ENCODE data around the gene GRK7.
"Not testable (repeated sequence)": the region's sequence is repeated elsewhere in the genome, so short reads cannot be mapped to it uniquely, and the experiment has no call there.

The GRK7 gene

DNA sequence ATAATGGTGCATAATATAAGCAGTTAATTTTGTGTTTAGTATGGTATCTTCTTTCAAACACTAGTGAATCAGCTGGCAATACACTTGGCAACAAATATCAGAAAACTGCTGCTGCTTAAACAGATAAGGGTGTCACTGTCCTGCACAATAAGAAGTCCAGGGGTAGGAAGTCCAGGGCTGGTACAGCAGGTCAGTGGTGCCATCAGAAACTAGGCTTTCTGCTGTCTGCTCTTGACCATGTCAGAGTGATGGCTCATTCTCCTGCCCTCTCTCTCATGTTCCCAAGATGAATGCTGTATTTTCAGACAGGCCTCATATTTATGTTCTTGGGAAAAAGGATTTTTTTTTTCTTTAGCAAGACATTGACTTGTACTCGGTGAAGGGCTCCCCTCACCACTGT, 9.2 kb upstream of the GRK7 start:
- FAIRE-seq (no peak), DNase-seq (ENCODE audit: low spot score) (no peak)

DNA sequence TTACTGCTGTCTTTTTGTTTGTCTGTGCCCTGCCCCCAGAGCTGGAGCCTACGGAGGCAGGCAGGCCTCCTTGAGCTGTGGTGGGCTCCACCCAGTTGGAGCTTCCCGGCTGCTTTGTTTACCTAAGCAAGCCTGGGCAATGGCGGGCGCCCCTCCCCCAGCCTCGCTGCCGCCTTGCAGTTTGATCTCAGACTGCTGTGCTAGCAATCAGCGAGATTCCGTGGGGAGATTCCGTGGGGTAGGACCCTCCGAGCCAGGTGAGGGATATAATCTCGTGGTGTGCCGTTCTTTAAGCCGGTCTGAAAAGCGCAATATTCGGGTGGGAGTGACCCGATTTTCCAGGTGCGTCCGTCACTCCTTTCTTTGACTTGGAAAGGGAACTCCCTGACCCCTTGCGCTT, 656 bp upstream of the GRK7 start:
- FAIRE-seq; DNase-seq (ENCODE audit: low spot score): not testable (repeated sequence)

DNA sequence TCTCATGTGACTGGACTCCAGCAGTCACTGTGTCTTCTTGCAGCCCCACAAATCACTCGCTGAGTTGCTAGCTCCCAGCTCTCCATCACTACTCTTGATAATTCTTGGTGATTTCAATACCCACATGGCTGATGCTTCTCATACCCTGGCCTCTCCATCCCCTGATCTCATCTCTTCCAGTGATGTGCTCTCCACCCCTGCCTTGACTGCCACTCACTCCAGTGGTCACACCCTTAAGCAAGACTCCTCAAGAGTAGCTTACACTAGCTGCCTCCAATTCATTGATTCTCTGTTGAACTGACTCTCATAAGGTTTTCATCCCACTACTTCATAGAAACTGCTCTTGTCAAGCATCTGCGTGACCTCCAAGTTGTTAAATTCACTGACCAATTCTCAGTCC, 837 bp downstream of the GRK7 start:
- DNase-seq (ENCODE audit: low spot score) = no peak
- no peak for FAIRE-seq

DNA sequence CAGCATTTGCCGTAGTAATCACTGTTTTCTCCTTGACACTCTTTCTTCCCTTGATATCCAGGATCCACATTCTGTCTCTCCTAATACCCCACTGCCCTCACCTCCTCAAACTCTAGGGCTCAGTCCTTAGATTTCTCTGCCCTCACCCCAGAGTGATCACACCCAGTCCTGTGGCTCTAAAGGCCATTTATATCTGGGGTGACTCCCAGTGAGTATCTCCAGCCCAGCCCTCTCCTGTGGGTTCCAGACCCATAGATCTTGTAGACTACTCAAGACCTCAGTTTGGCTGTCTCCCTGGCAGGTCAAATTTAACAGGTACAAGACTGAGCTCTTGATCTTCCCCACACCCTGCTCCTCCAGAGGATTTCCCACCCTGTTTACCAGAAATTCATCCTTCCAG, 1.3 kb downstream of the GRK7 start:
- FAIRE-seq (no peak), DNase-seq (ENCODE audit: low spot score) (no peak)

DNA sequence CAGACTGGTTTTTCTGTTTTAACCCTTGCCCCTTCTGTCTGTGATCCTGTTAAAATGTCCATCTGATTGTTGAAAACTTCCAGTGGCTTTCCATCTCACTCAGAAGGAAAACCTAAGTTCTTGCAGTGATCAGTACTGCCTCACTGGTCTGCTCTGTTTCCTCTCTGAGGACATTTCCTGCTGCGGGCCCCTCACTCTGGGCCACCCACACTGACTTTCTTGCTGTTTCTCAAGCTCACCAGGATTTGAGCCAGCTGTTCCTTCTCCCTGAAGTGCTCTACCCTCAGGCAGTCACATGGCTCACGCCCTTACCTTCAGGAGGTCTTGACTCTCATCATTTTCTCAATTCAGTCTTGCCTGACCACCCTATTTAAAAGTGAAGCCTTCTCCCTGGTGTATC, 1.8 kb downstream of the GRK7 start:
- no peak for FAIRE-seq
- no peak for DNase-seq (ENCODE audit: low spot score)

DNA sequence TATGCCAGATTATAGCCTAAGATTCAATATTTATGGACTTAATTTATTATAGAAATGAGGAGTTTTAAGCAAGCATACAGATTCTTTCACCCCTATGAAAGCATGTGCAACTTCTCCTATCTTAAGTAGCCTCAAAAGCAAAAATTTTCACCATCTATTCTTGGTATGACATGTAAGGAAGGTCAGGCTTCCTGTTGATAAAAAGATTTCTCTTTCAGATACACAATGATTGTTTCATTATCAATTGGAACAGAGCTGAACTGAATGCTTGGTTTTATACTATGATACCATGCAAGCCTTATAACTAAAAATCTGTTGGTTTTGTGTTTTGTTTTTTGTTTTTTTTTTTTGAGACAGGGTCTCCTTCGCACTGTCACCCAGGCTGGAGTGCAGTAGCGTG, 3.9 kb downstream of the GRK7 start:
- DNase-seq (ENCODE audit: low spot score) = no peak
- no peak for FAIRE-seq

DNA sequence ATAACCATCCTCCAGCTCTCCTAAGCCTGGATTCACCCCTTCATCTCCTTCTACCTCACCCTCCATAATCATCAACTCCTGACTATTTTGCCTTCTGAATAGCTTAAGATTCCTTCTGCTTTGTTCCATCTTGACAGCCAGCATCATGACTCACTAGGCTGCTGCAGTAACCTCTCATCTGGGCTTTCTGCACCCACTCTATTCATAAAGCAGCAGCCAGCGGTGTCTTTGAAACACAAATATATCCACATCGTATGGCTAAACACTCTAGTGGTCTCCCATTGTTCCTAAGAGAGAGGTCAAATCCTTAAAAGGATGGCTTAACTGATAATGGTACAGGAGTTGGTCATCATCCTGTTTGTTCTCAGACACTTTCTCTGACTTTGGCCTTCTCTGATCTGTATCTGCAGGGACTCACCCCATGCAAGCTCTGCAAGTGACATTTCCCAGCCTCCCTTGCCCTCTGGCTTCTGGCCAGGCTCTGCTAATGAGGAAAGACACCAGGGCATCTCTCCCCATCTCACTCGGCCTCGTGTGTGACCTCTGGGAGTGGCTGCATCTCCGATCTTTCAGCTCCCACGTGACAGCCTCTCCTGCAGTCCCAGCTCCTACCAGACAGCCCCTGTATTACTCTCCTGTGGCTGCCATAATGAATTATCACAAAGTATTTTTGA, 6.2 kb downstream of the GRK7 start:
- no peak for FAIRE-seq
- no peak for DNase-seq (ENCODE audit: low spot score)

DNA sequence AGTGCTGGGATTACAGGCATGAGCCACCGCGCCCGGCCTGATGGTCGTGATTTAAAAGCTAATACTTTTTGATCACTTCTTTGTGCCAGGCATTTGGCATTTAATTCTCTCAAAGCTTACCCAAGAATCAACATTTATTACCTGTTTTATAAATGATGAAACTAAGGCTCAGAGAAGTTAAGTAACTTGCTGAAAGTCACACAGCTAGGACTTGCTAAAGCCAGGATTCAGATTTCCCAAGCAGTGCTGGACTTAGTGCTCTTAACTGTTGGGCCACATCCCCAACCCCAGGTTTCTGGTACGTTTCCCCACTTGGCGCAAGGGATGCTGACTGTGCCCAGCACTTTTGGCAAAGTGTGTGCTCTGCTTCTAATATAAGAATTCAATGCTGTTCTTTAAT, 10.5 kb downstream of the GRK7 start:
- no peak for FAIRE-seq

DNA sequence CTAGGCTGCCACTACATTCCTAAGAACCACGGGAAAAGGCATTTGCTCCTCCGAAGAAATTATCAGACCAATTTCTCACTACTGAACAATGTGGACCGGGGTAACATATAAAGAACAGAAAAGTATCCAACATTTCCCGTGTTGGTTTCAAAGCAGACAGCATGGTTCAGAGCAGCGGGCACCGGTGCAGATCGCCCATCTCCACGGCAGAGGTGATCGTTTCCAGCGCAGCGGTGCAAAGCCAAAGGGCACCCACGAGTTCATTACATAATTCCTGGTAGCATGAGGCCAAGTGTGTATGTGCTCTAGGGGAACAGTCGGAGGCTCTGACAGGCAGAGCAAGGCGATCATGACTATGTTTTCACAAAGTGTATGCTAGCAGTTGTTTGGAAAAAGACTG, 13.2 kb downstream of the GRK7 start:
- FAIRE-seq (no peak), DNase-seq (ENCODE audit: low spot score) (no peak)

More for the DNA sequence above, 10.5 kb downstream of the GRK7 start:
- DNase-seq (ENCODE audit: low spot score) = no peak

DNA sequence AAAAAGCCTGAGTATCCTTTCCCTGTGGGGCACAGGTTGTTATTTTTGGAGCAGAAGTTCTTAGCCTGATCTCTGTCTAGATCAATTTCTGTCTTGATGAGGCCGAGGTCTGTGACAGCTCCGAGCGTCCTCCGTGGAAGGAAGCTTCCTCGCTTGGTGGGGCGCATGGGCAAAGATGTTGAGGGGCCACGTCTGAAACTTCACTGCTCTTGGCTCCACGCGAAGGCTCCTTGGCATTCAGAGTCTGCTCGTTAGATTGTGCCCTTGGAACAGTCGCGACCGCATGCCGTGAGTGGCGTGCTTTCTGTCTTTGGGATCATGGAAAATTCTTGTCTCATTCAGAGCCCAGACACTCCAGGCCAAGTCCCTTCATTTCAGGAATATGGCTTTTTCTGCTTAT, 13.7 kb downstream of the GRK7 start:
- DNase-seq (ENCODE audit: low spot score) (no peak), FAIRE-seq (no peak)

DNA sequence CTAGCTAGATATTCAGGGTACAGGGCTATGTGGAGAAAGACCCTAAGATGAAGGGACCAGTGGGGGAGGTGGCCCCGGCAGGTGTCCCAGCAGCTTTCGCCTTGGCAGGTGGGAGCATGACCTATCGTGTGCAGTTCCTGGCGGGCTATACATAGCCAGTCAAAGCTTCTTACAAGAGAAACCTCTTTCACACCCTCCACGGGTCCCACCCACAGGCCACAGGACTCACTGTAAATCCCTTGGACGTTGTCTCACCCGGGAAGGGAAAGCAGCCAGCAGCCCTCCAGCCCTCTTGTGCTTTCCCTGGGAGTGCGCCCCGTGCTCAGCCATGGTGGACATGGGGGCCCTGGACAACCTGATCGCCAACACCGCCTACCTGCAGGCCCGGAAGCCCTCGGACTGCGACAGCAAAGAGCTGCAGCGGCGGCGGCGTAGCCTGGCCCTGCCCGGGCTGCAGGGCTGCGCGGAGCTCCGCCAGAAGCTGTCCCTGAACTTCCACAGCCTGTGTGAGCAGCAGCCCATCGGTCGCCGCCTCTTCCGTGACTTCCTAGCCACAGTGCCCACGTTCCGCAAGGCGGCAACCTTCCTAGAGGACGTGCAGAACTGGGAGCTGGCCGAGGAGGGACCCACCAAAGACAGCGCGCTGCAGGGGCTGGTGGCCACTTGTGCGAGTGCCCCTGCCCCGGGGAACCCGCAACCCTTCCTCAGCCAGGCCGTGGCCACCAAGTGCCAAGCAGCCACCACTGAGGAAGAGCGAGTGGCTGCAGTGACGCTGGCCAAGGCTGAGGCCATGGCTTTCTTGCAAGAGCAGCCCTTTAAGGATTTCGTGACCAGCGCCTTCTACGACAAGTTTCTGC, 15.0 kb downstream of the GRK7 start:
- FAIRE-seq (no peak), DNase-seq (ENCODE audit: low spot score) (no peak)

DNA sequence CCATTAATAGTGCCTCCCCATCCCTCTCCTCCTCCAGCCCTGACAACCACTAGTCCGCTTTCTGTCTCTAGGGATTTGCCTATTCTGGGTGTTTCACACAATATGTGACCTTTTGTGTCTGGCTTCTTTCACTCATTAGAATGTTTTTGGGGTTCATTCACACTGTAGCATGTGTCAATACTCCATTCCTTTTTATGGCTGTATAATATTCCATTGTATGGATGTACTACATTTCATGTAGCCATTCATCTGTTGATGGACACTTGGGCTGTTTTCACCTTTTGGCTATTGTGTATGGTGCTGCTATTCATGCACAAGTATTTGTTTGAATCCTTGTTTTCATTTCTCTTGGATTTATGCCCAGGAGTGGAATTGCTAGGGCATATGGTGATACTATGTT, 16.5 kb downstream of the GRK7 start:
- DNase-seq (ENCODE audit: low spot score) (no peak), FAIRE-seq (no peak)

DNA sequence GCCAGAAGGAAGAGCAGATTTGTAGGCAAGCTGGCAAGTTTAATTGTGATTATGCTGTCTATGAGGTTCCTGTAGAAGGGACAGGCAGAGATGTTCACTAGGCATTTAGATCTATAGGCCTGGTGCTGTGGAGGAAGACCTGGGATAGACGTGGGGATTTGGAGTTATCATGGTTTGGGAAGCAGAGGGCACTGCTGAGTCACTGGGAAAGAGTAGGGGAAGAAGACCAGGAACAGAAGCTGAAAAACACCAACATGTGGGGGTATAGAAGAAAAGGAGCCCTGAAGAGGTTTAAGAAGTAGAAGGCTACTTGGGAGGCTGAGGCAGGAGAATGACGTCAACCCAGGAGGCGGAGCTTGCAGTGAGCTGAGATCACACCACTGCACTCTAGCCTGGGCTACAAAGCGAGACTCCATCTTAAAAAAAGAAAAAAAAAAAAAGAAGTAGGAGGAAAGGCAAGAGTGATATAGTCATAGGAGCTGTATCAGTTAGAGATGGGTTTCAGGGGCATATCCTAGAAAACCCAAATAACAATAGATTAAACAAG, 19.3 kb downstream of the GRK7 start:
- DNase-seq (ENCODE audit: low spot score) = no peak
- no peak for FAIRE-seq

DNA sequence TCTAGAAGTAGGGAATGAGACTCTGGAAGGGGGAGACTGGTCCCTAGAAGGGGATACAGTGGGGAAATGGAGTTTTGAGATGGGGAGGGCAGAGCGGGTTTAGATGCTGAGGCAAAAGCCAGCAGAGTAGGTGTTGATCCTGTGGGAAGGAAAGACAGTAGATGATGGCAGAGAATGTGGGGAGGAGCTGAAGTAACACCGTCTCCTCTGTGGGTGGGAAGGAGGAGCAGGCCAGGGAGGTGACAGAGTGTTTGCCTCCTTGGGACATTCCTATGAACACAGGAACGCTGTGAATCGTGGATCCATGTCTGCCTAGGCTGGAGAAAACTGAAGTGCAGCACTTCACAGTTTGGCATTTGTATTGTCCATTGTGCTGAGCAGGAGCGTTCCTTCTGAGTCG, 20.4 kb downstream of the GRK7 start:
- FAIRE-seq (no peak), DNase-seq (ENCODE audit: low spot score) (no peak)

DNA sequence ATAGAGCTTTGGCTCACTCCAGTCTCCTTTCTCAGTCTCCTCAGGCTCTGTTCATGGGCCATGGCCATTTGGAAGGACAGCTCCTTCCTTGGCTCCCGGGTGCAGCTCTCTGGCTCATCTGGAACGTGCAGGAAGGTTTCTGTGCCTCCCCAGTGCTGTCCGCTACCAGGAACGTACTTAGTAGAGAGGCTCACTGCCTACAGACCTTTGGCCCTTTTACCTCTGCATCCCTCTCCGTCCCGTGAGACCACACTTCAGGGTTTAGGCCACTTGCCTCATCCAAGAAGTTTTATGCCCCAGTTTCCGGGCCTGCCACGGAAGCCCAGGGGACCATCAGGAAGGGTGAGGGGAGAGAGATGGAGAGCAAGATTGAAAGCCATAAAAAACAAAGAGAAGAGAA, 20.9 kb downstream of the GRK7 start:
- no peak for FAIRE-seq
- no peak for DNase-seq (ENCODE audit: low spot score)

DNA sequence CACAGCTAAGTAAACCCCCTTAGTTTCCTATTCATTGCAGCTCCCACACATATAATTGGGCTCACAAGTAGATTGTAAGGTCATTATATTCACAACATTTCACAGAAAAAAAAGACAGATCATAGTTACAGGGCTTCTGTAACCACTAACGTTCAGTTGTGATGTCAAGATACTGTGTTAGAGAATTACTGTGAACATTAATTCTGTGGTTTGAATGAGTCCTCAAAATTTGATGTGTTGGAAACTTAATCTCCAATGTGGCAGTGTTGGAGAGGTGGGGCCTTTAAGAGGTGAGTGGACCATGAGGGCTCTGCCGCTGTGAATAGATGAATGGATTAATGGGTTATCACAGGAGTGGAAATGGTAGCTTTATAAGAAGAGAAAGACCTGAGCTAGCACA, 21.3 kb downstream of the GRK7 start:
- DNase-seq (ENCODE audit: low spot score) = no peak
- FAIRE-seq = no peak

DNA sequence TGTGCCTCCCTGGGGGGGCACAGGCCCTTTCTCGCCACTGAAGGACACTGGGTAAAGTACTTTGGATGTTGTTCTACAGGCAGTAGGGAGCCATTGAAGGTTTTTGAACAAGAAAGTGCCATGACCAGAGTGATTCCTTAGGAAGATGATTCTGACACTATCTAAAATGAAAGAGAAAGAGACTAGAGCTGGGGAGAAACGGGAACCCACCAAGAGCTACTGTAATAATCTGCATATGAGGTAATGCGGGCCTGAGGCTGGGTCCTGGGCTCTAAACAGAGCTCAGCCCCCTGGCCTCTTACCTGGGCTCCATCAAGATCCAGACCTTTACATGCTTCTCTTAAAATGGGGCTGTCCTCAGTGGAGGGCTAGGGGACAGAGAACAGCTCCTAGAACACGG, 24.9 kb downstream of the GRK7 start:
- DNase-seq (ENCODE audit: low spot score) (no peak), FAIRE-seq (no peak)

DNA sequence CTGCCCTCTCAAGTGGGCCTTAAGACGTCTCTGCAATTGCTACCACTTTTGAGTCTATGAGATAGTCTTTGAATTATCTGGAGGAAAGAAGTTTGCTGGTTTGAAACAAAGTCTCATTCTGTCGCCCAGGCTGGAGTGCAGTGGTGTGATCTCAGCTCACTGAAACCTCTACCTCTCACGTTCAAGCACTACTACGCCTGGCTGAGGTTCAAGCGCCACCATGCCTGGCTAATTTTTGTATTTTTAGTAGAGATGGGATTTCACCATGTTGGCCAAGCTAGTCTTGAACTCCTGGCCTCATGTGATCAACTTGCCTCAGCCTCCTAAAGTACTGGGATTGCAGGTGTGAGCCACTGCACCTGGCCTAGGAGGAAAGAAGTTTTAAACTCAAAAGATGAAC, 25.5 kb downstream of the GRK7 start:
- not testable (repeated sequence) for FAIRE-seq; DNase-seq (ENCODE audit: low spot score)

DNA sequence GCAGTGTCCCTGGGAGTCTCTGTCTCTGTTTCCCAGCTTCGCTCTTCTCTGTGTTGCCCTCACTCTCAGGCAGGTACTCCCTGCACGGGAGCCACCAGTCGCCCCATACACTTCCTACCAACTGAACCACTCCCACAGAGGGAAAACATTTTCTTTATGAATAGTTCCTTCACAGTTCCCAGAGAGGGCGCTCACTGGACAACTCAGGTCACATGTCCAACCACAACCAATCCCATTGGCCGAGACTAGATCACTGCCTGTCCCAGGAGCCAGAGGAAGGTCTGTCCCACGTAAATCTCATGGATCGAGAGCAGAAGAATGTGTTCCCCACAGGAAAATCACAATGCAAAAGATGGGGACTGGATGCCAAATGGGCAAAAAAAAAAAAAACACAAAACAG, 26.1 kb downstream of the GRK7 start:
- DNase-seq (ENCODE audit: low spot score) = no peak
- no peak for FAIRE-seq

DNA sequence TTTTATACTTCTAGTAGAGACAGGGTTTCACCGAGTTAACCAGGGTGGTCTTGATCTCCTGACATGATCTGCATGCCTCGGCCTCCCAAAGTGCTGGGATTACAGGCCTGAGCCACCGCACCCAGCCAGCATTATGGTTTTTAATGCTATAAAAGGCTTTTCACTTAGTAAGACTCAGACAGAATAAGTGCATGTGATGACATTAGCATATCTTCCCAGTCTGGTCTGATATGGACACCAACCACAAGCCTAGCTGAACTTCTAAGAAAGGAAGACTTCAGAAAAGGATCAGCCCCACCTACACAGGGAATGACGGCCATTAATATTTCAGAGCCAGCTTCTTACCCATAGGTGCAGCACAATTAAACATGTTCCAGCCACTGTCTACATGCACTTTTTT, 27.0 kb downstream of the GRK7 start:
- FAIRE-seq (no peak), DNase-seq (ENCODE audit: low spot score) (no peak)

DNA sequence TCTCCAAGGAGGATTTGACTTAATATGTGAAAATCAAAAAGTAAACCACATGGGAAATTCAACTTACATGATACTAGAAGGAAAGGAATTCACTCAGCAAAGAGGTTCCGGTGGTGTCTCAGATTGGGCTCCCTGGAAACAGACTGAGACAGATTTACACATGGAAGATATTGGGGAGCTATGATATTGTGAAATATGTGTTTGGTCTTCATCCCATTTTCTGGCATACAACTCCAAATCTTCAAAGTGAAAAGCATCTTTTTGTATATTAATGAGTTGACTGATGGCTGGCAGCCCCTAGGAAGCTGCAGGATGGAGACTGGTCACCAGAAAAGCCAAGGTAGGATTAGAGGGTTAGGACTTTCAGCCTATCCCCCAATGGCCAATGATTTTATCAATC, 29.3 kb downstream of the GRK7 start:
- DNase-seq (ENCODE audit: low spot score) (no peak), FAIRE-seq (no peak)

DNA sequence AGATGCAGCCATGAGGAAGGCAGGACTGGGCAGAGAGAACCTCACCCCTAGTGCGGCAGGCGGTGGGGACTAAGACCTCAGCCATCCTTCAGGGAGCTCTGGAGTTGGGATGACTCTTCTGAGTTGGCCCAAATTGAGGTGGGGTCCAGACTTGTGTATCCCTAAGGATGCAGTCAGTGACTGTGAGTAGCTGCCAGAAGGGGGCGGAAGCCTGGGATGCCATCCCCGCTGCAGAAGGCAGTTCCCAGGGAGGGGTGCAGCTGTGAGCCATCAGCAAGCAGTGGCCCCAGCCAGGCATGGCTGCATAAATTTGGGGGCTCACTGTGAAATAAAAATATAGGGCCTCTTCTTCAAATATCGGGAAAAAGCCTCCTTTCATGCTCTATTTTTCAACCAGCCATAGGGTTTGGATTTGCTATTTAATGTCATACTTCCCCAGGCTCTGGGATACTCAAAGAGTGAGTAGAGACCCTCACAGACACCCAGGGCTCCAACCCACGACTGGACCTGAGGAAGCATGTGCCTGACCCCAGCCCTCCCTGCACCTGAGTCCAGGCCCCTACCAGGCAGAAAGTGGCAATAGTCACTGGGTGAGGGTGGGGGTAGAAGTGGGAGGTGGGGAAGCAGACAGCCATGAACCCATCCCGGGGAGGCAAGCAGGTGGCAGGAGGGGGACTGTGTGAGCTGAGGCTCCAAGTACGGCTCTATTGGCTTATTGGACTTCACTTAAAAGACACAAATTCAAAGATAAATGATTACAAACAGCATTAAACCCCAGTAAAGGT, 30.5 kb downstream of the GRK7 start:
- no peak for FAIRE-seq
- DNase-seq (ENCODE audit: low spot score) = no peak
